ENCODE results near the gene SLC13A2. TPM values are rescaled to one million over a fixed set of nuclear protein-coding genes. Genes with fewer than 3 reads are reported as not detected.

The SLC13A2 gene
- total and polyA plus RNA-seq, 11 donors = 0.03 TPM; not detected in 10

DNA sequence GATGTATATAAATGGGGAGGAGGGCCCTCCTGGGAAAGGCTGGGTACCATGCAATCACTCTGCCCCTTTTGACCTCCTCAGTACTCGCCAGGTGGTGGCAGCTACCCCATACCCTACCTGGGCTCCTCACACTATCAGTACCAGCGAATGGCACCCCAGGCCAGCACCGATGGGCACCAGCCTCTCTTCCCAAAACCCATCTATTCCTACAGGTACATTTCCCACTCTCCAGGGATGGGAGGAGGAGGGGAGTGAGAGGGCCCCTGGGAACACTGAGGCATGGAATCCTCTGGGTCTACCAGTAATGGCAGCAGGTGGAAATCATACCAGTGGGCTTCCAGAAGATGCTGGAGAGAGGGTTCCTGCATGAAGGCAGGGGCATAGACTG is 55.6 kb downstream of the SLC13A2 start:
- ATAC-seq (no peak), DNase-seq (no peak)
- Histone ChIP-seq H3K27ac (no peak overlapping the region), H3K36me3 (no peaks in the 10 kb centered on the region), H3K4me1 (no peaks in the 10 kb centered on the region), H3K27me3 (peaks cover 0 to 6% (median 0%) of the 10 kb centered on the region in 9 donors), H3K9me3 (no peaks in the 10 kb centered on the region), H3K4me3 (no peak overlapping the region)
- TF ChIP-seq, protein P1, sequence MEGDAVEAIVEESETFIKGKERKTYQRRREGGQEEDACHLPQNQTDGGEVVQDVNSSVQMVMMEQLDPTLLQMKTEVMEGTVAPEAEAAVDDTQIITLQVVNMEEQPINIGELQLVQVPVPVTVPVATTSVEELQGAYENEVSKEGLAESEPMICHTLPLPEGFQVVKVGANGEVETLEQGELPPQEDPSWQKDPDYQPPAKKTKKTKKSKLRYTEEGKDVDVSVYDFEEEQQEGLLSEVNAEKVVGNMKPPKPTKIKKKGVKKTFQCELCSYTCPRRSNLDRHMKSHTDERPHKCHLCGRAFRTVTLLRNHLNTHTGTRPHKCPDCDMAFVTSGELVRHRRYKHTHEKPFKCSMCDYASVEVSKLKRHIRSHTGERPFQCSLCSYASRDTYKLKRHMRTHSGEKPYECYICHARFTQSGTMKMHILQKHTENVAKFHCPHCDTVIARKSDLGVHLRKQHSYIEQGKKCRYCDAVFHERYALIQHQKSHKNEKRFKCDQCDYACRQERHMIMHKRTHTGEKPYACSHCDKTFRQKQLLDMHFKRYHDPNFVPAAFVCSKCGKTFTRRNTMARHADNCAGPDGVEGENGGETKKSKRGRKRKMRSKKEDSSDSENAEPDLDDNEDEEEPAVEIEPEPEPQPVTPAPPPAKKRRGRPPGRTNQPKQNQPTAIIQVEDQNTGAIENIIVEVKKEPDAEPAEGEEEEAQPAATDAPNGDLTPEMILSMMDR (IDR thresholded peaks at IDR 0.05) = no peak
- TF ChIP-seq POLR2A (IDR thresholded peaks at IDR 0.05) = no peak
- intact Hi-C loops (cut with DNase I) = no loop called here
- 84 to 90% (median 87%) methylated on average over 3 of the region's 3 CpGs for WGBS, 4 donors

DNA sequence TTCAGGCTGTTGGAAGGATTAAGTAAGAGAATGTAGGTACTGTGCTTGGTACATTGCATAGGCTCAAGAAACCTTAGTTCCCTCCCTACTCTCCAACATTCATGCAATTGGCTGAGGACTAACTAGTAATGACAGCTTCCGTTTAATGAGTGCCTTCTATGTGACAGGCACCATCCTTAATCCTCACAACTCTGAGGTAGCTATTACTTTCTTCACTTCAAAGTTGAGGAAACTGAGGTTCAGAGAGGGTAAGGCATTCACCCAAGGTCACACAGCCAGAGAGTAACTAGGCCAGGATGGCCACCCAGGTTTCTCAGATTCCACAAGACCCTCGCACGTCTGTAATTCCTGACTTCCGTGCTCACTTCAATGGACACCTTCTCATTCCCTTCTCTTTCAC is 56.8 kb downstream of the SLC13A2 start:
- H3K27ac ChIP-seq = no peak overlapping the region
- no peak for DNase-seq
- H3K36me3 ChIP-seq = no peaks in the 10 kb centered on the region
- no peak for ATAC-seq
- H3K4me3 ChIP-seq = no peak overlapping the region
- intact Hi-C loops (cut with DNase I) = loop anchor here in 1 of 10 donors (5.0 kb wide), 1 partner anchor 33 kb away; no protein-coding TSS in a partner anchor
- 77 to 84% (median 81%) methylated on average over 4 of the region's 4 CpGs for WGBS, 4 donors
- no peaks in the 10 kb centered on the region for H3K9me3 ChIP-seq
- TF ChIP-seq POLR2A (IDR thresholded peaks at IDR 0.05) = no peak
- TF ChIP-seq, protein P1 (IDR thresholded peaks at IDR 0.05) = no peak
- H3K27me3 ChIP-seq = peaks cover 0 to 6% (median 0%) of the 10 kb centered on the region in 9 donors
- no peaks in the 10 kb centered on the region for H3K4me1 ChIP-seq

DNA sequence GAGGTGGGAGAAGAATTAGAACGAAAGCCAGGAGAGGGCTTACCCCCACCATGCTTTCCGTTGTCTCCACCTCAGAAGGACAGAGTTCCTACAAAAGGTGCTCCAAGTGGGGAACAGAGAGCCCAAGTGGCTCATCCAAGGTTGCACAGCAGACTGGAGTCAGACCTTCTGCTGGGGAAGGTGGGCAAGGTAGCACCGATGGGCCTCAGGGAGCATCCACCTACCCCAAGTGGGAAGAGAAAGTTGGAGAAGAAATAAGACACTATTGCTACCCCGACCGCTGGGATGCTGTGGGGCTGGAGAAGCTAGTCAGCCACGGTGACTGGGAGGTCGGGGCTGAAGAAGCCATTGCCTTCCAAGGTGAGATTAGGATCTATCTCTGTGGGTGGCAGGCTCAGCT is 57.5 kb downstream of the SLC13A2 start:
- Histone ChIP-seq H3K4me3 (no peak overlapping the region), H3K27ac (no peak overlapping the region), H3K36me3 (no peaks in the 10 kb centered on the region), H3K9me3 (no peaks in the 10 kb centered on the region), H3K27me3 (peaks cover 0 to 6% (median 0%) of the 10 kb centered on the region in 9 donors), H3K4me1 (no peaks in the 10 kb centered on the region)
- no peak for DNase-seq
- ATAC-seq = no peak
- WGBS, 4 donors = 72 to 75% (median 73%) methylated on average over 6 to 7 of the region's 7 CpGs
- TF ChIP-seq POLR2A (IDR thresholded peaks at IDR 0.05) = no peak
- TF ChIP-seq, protein P1 (IDR thresholded peaks at IDR 0.05) = no peak
- intact Hi-C loops (cut with DNase I) = loop anchor here in 1 of 10 donors (5.0 kb wide), 1 partner anchor 34 kb away; no protein-coding TSS in a partner anchor

DNA sequence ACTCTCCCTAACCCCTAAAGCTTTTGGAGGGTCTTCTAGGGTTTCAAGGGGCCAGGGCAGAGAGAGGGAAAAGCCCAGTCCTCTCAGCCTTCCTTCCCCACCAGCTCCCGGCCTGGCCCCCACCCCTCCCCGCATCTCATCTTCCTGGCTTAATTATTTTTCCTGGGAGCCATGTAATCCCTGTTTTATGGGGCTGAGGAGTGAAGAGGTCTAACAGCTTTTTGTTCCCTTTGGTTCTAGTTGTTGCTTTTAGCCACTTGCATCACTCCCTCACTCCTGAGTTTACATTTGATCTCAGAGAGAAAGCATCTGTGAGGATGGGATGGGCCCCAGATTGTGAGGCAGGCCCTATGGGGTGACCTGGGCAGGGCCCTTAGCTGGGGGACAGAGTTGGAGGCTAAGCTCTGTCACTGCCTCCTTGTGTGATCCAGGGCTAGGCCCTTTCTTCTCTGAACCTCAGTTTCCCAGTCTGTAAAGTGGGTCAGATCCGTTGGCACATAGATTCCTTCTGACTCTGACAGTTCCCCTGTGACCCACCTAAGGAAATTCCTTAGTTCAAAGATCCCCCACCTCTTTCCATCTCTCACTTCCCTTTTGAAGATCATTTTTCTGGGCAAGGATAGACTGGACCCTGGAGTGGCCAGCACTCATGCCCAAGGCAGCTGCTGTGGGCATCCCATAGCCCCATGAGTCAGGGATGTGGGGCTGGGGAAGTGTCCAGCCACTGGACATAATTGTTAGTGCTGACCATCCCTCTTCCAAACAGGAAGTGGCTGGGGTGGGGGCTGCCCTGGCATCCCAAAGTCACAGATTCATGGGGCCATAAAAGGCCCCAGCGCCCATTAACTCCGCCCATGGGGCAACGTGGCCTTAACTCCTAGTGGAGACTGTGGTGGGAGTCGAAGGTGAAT is 58.9 kb downstream of the SLC13A2 start:
- no peak for TF ChIP-seq POLR2A (IDR thresholded peaks at IDR 0.05)
- TF ChIP-seq, protein P1 (IDR thresholded peaks at IDR 0.05) = no peak
- 60 to 83% (median 77%) methylated on average over 3 to 7 of the region's 7 CpGs for WGBS, 4 donors
- H3K9me3 ChIP-seq = no peaks in the 10 kb centered on the region
- peaks cover 0 to 6% (median 0%) of the 10 kb centered on the region in 9 donors for H3K27me3 ChIP-seq
- H3K27ac ChIP-seq = no peak overlapping the region
- H3K4me3 ChIP-seq = no peak overlapping the region
- ATAC-seq = no peak
- no peaks in the 10 kb centered on the region for H3K36me3 ChIP-seq
- intact Hi-C loops (cut with DNase I) = loop anchor here in 1 of 10 donors (5.0 kb wide), 1 partner anchor 35 kb away; no protein-coding TSS in a partner anchor
- DNase-seq = no peak
- no peaks in the 10 kb centered on the region for H3K4me1 ChIP-seq

Data from heart left ventricle (tissue), 16 donors.